ENCODE measurements around the gene ZFAND3.
"Not testable (repeated sequence)": the region's sequence is repeated elsewhere in the genome, so short reads cannot be mapped to it uniquely, and the experiment has no call there.

Gene ZFAND3

DNA sequence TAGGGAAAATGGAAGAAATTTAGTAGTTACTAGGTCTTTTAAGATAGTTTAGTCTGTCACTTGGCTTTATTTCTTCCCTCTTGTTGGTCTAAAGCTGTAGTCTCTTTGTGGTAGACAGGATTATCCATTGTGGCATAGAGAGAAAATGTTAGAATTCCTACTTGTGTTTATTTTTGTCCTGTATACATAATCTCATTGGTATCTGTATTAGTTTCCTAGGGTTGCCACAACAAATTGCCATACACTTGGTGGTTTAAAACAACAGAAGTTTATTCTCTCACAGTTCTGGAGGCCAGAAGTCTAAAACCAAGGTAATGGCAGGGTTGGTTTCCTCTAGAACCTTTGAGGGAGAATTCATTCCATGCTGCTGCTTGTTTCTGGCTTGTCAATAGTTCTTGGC, 119.4 kb downstream of the ZFAND3 start:
- Histone ChIP-seq H3K9ac (ENCODE audit: insufficient read length, low read depth) (no peak overlapping the region), H3K27me3 (ENCODE audit: insufficient read depth, insufficient read length) (no peaks in the 10 kb centered on the region), H3K36me3 (ENCODE audit: insufficient read depth, insufficient read length, low read length) (no peaks in the 10 kb centered on the region), H3K4me1 (ENCODE audit: insufficient read depth, insufficient read length) (no peaks in the 10 kb centered on the region), H3K9me3 (ENCODE audit: insufficient read depth, low read length) (no peaks in the 10 kb centered on the region), H3K4me3 (ENCODE audit: insufficient read length, low read depth) (no peak overlapping the region)
- DNase-seq (ENCODE audit: low read depth, low spot score), result no peak
- TF ChIP-seq SUZ12 (IDR thresholded peaks at IDR 0.05; ENCODE audit: extremely low read depth, insufficient read depth, insufficient read length) (no peak), YY1 (IDR thresholded peaks at IDR 0.05; ENCODE audit: insufficient read depth, insufficient read length) (no peak), ZNF274 (IDR thresholded peaks at IDR 0.05; ENCODE audit: low read depth, low read length) (no peak)

DNA sequence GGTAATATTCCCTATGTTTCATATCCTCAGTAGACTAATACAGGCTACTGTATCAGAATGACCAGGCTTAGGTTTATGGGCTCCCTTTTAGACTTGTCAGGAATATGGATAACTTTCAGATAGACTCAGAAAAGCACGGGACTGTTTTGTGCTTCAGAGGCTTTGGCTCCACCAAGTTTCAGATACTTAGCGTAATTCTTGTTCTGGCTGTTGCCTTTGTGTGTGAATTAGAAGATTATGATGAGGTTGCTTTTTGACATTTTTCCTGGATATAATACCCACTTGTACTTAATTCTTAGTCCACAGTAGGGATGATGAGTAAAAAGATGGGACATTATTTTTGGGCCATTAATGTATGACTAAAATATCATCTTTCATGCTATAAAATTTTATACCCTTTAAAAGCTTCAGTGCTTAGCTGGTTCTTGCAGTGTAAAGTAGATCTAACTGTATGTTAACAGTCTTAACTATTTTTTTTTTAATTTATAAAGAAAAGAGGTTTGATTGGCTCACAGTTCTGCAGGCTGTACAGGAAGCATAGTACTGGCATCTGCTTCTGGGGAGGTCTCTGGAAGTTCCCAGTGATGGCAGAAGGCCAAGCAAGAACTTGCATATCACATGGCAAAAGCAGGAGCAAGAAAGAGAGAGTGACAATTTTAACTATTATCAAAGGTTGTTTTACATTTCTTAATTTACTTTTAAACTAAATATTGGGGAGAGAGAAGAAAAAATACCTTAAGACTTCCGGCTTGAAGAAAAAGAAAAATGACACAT, 120.7 kb downstream of the ZFAND3 start:
- H3K9ac ChIP-seq (ENCODE audit: insufficient read length, low read depth), result no peak overlapping the region
- H3K4me3 ChIP-seq (ENCODE audit: insufficient read length, low read depth), result no peak overlapping the region
- DNase-seq (ENCODE audit: low read depth, low spot score), result no peak
- no peaks in the 10 kb centered on the region for H3K27me3 ChIP-seq (ENCODE audit: insufficient read depth, insufficient read length)
- H3K36me3 ChIP-seq (ENCODE audit: insufficient read depth, insufficient read length, low read length), result no peaks in the 10 kb centered on the region
- no peak for TF ChIP-seq ZNF274 (IDR thresholded peaks at IDR 0.05; ENCODE audit: low read depth, low read length)
- TF ChIP-seq YY1 (IDR thresholded peaks at IDR 0.05; ENCODE audit: insufficient read depth, insufficient read length), result no peak
- no peak for TF ChIP-seq SUZ12 (IDR thresholded peaks at IDR 0.05; ENCODE audit: extremely low read depth, insufficient read depth, insufficient read length)
- H3K4me1 ChIP-seq (ENCODE audit: insufficient read depth, insufficient read length), result no peaks in the 10 kb centered on the region
- no peaks in the 10 kb centered on the region for H3K9me3 ChIP-seq (ENCODE audit: insufficient read depth, low read length)

DNA sequence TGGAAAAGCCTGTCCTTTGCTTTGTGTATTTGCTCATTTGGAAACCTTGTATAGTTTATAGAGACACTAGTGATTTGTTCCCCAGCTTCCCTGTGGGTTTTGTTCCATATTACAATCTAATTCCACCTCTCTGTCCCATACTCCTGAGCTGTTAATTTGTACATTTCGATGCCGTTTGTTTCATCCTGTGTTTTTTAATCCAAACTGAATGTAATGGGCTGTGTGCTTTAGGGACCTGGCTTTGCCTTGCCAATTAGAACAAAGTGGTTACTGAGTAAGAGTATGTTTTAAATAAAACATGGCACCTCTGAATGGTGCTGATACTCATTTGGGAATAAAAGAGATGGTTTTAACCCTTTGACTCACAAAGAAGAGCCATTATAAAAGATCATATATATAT, 122.3 kb downstream of the ZFAND3 start:
- no peaks in the 10 kb centered on the region for H3K4me1 ChIP-seq (ENCODE audit: insufficient read depth, insufficient read length)
- no peaks in the 10 kb centered on the region for H3K27me3 ChIP-seq (ENCODE audit: insufficient read depth, insufficient read length)
- no peak overlapping the region for H3K4me3 ChIP-seq (ENCODE audit: insufficient read length, low read depth)
- no peaks in the 10 kb centered on the region for H3K36me3 ChIP-seq (ENCODE audit: insufficient read depth, insufficient read length, low read length)
- no peak for DNase-seq (ENCODE audit: low read depth, low spot score)
- H3K9me3 ChIP-seq (ENCODE audit: insufficient read depth, low read length), result no peaks in the 10 kb centered on the region
- TF ChIP-seq SUZ12 (IDR thresholded peaks at IDR 0.05; ENCODE audit: extremely low read depth, insufficient read depth, insufficient read length) (no peak), YY1 (IDR thresholded peaks at IDR 0.05; ENCODE audit: insufficient read depth, insufficient read length) (no peak), ZNF274 (IDR thresholded peaks at IDR 0.05; ENCODE audit: low read depth, low read length) (no peak)
- no peak overlapping the region for H3K9ac ChIP-seq (ENCODE audit: insufficient read length, low read depth)

DNA sequence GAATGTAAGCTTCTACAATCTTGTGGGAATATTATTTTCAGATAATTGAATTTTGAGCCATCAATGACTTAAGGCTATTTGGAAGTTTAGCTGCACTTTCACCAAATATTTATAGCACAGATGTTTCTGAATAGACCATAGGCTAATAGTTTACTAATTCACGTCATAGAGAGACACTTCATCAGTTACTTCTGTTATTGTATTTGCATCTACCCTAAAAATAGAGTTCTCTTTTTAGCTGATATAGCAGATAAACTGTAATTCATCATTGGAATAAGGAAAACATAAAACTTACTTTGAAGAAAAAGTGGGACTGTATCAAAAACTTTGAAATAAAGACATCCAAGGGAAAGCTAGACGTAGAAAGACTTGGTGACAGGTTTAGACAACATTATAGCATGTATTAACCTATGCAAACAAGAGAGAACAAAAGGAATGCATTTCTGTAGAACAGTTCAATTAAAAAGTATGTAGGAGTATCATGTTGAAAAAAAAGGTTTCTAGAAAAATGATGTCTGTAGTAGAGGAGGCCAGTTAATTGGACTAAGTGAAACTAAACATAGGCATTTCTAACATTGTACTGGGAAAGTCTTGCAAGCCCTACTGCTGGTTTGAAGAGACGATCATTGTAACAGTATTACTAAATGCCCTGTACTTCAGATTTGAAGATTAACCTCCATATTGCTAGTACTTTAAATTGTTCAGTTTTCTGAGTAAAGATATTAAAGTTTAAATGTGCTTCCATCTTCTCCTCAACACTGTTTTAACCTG, 123.3 kb downstream of the ZFAND3 start:
- H3K27me3 ChIP-seq (ENCODE audit: insufficient read depth, insufficient read length), result no peaks in the 10 kb centered on the region

DNA sequence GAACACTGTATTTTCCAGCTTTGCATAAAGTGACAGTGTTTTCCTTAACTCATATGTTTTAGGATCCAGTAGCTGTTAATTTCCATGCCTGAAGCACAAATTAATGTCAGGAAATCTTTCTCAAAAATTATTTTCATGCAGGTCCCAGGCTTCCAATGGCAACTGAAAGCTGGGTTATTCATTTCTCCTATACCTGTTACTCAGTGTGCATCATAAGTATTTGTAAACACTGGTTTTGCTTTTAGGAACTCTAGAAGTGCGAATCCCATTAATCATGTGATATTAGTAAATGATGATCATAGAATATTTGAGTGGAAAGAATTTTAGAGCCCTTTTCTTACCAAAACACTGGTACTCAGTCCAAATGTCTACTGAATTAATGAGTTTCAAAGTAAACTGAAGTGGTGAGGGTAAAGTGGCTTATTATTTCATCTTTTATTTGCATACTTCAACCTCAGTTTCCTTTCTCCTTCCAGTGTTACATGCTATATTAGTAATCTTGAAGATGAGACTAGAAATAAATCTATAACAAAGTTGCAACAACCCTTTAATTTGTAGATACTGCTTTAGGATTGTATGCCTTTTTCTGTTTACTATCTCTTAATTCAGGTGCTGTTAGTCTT, 124.0 kb downstream of the ZFAND3 start:
- DNase-seq (ENCODE audit: low read depth, low spot score), result no peak
- H3K4me1 ChIP-seq (ENCODE audit: insufficient read depth, insufficient read length), result no peaks in the 10 kb centered on the region
- no peaks in the 10 kb centered on the region for H3K9me3 ChIP-seq (ENCODE audit: insufficient read depth, low read length)
- no peaks in the 10 kb centered on the region for H3K36me3 ChIP-seq (ENCODE audit: insufficient read depth, insufficient read length, low read length)
- no peaks in the 10 kb centered on the region for H3K27me3 ChIP-seq (ENCODE audit: insufficient read depth, insufficient read length)
- TF ChIP-seq ZNF274 (IDR thresholded peaks at IDR 0.05; ENCODE audit: low read depth, low read length) (no peak), YY1 (IDR thresholded peaks at IDR 0.05; ENCODE audit: insufficient read depth, insufficient read length) (no peak), SUZ12 (IDR thresholded peaks at IDR 0.05; ENCODE audit: extremely low read depth, insufficient read depth, insufficient read length) (no peak)
- no peak overlapping the region for H3K9ac ChIP-seq (ENCODE audit: insufficient read length, low read depth)
- no peak overlapping the region for H3K4me3 ChIP-seq (ENCODE audit: insufficient read length, low read depth)

More for the DNA sequence above, 123.3 kb downstream of the ZFAND3 start:
- Histone ChIP-seq H3K9ac (ENCODE audit: insufficient read length, low read depth) (no peak overlapping the region), H3K4me1 (ENCODE audit: insufficient read depth, insufficient read length) (no peaks in the 10 kb centered on the region), H3K9me3 (ENCODE audit: insufficient read depth, low read length) (no peaks in the 10 kb centered on the region), H3K36me3 (ENCODE audit: insufficient read depth, insufficient read length, low read length) (no peaks in the 10 kb centered on the region), H3K4me3 (ENCODE audit: insufficient read length, low read depth) (no peak overlapping the region)
- no peak for TF ChIP-seq YY1 (IDR thresholded peaks at IDR 0.05; ENCODE audit: insufficient read depth, insufficient read length)
- no peak for DNase-seq (ENCODE audit: low read depth, low spot score)

DNA sequence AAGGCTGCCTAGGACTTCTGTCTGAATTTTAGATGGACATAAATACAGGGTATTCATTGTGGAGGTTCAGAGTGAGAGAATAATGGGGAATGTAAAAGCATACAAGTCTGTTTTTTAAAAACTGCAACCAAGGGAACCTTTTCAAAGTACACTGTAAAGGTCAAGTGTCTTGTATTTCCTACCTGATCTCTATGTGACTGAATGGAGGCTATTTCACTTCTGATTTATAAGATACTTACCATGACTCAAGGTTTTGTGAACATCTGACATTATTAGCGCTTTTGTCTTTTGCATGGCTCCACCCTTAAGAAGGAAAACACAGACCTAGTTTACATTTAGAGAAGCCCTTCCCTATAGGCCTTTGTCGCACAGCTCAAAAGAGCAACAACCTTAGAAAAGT, 126.5 kb downstream of the ZFAND3 start:
- Histone ChIP-seq H3K4me1 (ENCODE audit: insufficient read depth, insufficient read length) (no peaks in the 10 kb centered on the region), H3K36me3 (ENCODE audit: insufficient read depth, insufficient read length, low read length) (no peaks in the 10 kb centered on the region), H3K4me3 (ENCODE audit: insufficient read length, low read depth) (no peak overlapping the region), H3K27me3 (ENCODE audit: insufficient read depth, insufficient read length) (no peaks in the 10 kb centered on the region), H3K9ac (ENCODE audit: insufficient read length, low read depth) (no peak overlapping the region), H3K9me3 (ENCODE audit: insufficient read depth, low read length) (no peaks in the 10 kb centered on the region)
- no peak for DNase-seq (ENCODE audit: low read depth, low spot score)
- TF ChIP-seq YY1 (IDR thresholded peaks at IDR 0.05; ENCODE audit: insufficient read depth, insufficient read length), result no peak
- TF ChIP-seq ZNF274 (IDR thresholded peaks at IDR 0.05; ENCODE audit: low read depth, low read length), result no peak
- no peak for TF ChIP-seq SUZ12 (IDR thresholded peaks at IDR 0.05; ENCODE audit: extremely low read depth, insufficient read depth, insufficient read length)

DNA sequence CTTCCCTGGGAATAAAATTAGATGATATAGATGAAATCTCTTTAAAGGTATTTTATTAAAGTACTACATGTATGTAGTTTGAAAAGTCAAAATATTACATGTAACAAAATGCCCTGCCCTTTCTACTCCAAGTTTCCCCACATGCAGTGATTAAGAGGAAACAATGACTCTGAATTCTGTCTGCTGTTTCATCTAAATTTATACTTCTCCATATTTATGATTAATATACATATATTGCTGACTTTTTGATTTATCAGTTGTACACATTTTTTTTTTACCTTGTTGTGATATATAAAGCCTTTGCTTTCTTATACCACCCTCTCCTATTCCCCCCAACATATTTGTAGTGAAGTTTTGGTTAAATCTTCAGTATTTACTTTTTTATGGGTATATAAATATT, 127.9 kb downstream of the ZFAND3 start:
- Histone ChIP-seq H3K9ac (ENCODE audit: insufficient read length, low read depth) (no peak overlapping the region), H3K4me1 (ENCODE audit: insufficient read depth, insufficient read length) (no peaks in the 10 kb centered on the region), H3K4me3 (ENCODE audit: insufficient read length, low read depth) (no peak overlapping the region), H3K27me3 (ENCODE audit: insufficient read depth, insufficient read length) (no peaks in the 10 kb centered on the region), H3K36me3 (ENCODE audit: insufficient read depth, insufficient read length, low read length) (no peaks in the 10 kb centered on the region), H3K9me3 (ENCODE audit: insufficient read depth, low read length) (no peaks in the 10 kb centered on the region)
- no peak for TF ChIP-seq SUZ12 (IDR thresholded peaks at IDR 0.05; ENCODE audit: extremely low read depth, insufficient read depth, insufficient read length)
- DNase-seq (ENCODE audit: low read depth, low spot score), result no peak

DNA sequence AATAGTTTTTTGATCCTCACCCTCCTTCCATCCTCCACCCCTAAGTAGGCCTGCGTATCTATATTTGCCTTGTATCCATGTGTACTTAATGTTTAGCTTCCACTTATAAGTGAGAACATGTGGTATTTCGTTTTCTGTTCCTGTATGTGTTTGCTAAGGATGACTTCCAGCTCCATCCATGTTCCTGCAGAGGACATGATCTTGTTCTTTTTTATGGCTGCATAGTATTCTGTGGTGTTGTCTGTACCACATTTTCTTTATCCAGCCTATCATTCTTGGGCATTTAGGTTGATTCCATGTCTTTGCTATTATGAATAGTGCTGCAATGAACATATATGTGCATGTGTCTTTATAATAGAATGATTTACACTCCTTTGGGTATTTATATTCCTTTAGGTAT, 129.1 kb downstream of the ZFAND3 start:
- H3K9ac ChIP-seq (ENCODE audit: insufficient read length, low read depth); H3K4me1 ChIP-seq (ENCODE audit: insufficient read depth, insufficient read length); H3K27me3 ChIP-seq (ENCODE audit: insufficient read depth, insufficient read length); H3K9me3 ChIP-seq (ENCODE audit: insufficient read depth, low read length); H3K36me3 ChIP-seq (ENCODE audit: insufficient read depth, insufficient read length, low read length); H3K4me3 ChIP-seq (ENCODE audit: insufficient read length, low read depth); DNase-seq (ENCODE audit: low read depth, low spot score): not testable (repeated sequence)

Measured in NT2/D1 (cell line).